Right lobe of liver (tissue), 4 donors: ENCODE results near the gene F8.

ENCODE experiments used
- CTCF ChIP-seq, 4 donors: fragments of 200-600 bp in 3 of 4; fragments of 450-650 bp in 1 of 4; IDR thresholded peaks; one replicate each; pipeline versions ENCODE4 v1.5.1 to v1.8.0; 2016 to 2022; ENCODE audit warnings: antibody characterized with exemption in 4 of 4, mild to moderate bottlenecking in 2 of 4
- POLR2A ChIP-seq: fragments of 450-650 bp; IDR thresholded peaks from one replicate; pipeline ENCODE4 v1.6.1; 2017; ENCODE audit warnings: antibody characterized with exemption, mild to moderate bottlenecking
- donor health status: DM: no; HTN: no; CAD: no.
- donor health status: DM: no; HTN: no; CAD: no.
- donor health status: DM: no; HTN: yes; CAD: no.

GRCh38 chrX:154968353-154968752 lies 54.2 kb downstream of the F8 start:
- no peak for TF ChIP-seq CTCF (IDR thresholded peaks at IDR 0.05)
- no peak for TF ChIP-seq POLR2A
